Measurements from ENCODE around the gene CSTPP1.

DNA sequence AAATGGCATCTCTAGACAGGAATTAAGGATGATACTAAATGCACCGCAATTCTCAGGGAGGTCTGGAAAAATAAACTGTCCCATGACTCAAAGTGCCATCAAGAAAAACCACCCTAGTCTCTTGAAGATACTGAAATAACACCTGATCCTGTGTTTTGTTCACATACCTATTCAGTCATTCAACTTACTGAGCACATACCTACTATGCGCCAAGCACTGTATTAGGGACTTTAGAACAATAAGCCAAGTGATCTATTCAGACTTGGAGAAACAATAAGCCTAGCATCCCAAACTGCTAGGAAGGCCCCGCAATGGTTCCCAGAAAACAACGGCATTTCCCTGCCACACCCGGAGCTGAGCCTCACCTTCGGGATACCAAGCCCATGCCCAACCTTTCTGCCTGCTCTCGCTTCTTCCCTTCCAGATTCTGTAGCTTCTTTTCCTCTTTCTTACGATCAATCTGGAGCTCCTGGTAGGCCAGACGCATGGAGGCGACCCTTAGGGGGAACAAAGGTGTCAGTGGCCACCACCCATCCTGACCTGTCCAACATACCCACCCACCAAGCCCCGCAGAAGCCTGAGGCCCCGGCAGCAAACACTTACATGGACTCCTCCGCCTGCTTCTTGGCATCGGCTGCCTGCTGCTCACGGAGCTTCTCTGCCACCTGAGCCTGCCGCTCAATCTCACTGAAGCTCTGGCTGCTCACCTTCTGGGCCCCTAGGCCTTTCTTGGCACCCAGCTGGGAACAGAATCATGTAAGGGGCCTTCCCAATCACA, 234.7 kb downstream of the CSTPP1 start:
- TF ChIP-seq POLR2AphosphoS5 (IDR thresholded peaks at IDR 0.05) (no peak), POLR2A (IDR thresholded peaks at IDR 0.05; ENCODE audit: low read depth) (no peak)
- TF ChIP-seq, protein P1, sequence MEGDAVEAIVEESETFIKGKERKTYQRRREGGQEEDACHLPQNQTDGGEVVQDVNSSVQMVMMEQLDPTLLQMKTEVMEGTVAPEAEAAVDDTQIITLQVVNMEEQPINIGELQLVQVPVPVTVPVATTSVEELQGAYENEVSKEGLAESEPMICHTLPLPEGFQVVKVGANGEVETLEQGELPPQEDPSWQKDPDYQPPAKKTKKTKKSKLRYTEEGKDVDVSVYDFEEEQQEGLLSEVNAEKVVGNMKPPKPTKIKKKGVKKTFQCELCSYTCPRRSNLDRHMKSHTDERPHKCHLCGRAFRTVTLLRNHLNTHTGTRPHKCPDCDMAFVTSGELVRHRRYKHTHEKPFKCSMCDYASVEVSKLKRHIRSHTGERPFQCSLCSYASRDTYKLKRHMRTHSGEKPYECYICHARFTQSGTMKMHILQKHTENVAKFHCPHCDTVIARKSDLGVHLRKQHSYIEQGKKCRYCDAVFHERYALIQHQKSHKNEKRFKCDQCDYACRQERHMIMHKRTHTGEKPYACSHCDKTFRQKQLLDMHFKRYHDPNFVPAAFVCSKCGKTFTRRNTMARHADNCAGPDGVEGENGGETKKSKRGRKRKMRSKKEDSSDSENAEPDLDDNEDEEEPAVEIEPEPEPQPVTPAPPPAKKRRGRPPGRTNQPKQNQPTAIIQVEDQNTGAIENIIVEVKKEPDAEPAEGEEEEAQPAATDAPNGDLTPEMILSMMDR (IDR thresholded peaks at IDR 0.05) = no peak

All from esophagus muscularis mucosa (tissue), 3 donors.